Ecto neural progenitor cell (in vitro differentiated cells): Measurements from ENCODE around the gene DERA.
"Not testable (repeated sequence)": the region's sequence is repeated elsewhere in the genome, so short reads cannot be mapped to it uniquely, and the experiment has no call there.

Experiments used
- DNase-seq: peaks from one replicate; pipeline ENCODE4 v3.0.0-alpha.2; 2018; ENCODE audit warnings: low spot score

The DERA gene

DNA sequence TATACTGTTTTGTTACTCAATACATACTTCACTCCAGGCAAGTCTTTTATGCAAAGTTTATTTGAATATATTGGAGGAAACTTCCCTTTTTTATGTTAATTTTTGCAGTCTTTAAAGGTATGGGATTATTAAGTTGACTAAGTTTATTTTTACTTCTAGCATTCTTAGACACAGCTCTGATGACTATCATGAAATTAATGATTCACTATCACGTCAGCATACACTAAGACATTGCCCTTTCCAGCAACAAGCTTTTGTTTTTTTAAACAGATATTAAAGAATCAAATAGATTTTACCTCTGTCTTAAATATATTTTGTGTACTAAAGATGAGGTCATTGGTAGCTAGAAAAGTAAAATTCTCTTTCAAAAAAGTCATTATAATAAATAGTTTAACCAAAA is 52.1 kb downstream of the DERA start:
- no peak for DNase-seq

DNA sequence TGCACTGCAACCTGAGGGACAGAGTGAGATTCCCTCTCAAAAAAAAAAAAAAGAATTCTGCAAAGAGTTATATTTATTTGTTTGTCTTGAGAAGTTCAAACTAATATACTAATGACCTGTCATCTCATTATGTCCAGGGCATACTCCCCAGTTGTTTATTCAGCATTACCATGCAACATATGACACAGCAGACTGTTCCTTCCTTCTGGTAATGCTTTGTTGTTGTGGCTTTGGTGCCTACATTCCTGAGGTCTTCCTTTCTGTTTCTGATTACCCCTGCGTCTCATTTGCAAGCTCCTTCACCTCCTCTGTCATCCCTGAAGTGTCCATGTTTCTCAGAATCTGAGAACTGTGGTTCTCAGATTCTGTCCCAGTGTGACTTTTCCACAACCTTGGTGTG is 55.3 kb downstream of the DERA start:
- DNase-seq, result no peak

DNA sequence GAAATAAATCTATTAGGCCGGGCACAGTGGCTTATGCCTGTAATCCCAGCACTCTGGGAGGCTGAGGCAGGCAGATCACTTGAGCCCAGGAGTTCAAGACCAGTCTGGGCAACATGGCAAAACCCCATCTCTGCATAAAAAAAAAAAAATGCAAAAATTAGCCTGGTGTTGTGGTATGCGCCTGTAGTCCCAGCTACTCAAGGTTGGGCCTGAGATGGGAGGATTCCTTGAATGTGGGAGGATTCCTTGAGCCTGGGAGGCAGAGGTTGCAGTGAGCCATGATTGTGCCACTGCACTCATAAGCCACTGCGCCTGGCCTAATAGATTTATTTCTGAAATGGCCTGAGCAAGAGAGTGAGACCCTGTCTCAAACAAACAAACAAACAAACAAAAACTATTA is 55.9 kb downstream of the DERA start:
- not testable (repeated sequence) for DNase-seq

DNA sequence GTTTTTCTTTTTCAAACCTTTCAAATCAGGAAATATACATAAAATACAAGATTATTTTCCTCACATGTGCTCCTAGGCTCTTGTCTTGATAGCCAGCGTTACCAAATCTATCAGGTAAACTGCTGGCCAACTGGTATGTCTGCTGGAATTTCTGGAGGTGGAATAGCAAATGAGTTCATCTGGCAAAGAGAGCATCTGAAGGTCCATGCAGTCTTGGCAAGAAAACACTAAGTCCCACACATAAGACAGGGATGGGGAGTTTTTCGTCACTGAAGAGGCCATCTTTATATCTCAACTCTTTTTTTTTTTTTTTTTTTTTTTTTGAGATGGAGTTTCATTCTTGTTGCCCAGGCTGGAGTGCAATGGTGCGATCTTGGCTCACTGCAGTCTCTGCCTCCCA is 60.1 kb downstream of the DERA start:
- DNase-seq, result no peak

DNA sequence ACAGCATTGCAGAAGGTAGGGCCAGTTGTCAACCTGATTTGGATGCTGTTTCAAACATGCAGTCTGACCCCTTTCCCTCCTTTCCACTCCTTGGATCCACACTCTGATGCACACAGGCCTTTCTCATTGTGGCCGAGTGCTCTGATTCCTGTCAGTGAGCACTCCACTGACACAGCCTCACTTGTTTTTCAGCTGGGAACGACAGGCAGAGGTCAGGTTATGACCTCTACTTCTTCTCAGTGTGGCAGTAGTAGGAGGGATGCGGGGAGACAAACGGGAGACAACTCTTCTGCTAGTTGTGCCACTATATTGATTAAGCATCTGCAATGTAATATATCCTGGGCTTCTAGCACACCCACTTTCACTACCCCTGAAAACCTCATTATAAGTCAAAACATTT is 61.8 kb downstream of the DERA start:
- no peak for DNase-seq

DNA sequence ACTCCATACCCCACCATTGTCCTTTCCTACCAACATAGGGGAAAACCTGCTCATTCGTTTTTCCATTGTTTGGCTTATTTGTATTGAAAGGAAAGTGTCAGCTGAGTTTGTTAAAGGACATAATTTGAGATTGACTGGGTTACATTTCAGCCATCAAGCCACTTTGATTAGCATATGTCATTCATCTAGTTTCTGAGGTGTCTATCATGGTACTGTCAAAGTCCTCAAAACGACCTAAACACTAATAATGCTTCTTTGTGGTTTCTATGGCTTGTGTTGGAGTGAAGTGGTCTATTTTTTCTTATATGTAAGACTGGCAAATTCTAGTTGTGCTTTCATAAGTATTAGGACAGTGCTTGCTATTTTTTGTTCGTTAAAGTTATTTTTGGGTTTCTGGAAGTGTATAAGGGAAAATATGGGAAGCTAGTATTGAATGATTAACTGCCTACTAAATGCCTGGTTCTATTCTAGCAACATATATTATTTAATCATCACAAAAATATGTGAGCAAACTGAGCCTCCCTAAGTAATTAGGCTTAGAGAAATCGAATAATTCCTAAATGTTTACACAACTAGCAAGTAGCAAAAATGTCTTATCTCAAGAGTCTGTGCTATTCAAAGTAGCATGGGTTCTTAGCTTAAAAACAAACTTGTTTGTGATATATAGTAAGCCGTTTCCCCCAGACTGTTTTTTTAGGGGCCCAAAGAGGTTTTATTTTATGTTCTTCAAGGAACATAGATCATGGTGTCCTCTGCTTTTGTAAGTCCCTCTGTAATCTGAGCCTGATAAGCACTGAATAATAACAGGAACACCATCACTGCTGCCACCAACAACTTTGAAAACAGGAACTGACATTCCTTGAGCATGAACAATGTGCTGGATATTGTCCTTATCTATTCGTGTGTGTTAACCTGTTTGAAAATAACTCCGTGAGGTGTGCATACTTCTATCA is 67.1 kb downstream of the DERA start:
- no peak for DNase-seq

DNA sequence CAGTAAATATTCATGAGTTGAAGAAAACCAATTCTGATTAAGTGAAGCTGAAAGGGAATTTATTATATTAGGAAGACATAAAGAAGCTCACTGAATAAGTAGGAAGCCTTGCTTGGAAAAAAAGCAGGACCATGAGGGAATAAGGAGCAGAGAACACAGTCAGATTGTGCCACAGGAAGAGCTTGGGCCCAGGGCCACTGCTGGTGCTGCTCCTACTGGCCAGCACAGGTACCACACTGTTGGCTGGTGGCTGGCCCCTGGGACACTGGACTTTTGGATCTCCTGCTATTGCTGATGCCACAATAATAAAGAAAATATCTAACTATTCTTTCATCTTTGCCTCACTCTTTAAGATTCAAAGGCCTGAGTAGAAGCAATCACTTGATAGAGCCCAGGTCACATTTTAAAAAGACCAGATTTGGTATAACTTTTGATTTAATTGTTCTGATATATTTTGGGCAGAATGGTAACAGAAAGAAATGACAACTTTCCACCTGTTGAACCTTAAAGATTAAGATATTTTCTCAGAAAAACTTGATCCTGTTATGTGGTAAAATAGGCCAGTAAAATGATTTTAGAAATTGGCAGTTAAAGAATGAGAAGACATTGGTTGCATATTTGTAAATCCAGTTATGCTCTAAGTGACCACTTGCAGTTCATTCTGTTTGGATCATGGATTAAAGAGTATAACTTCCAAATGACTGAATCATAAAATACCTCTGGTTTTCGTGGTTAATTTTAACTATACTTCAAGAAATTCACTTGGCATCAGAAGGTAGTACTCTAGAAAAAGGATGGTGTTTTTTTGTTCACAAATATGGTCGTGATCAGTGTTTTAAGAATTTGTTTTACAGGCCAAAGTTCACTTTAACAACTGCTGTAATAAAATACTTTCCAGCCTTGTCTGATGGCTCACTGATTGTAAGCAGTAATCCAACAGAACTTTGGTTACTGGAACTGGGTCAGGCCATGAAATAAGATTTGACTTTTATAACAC is 68.3 kb downstream of the DERA start:
- DNase-seq, result no peak

DNA sequence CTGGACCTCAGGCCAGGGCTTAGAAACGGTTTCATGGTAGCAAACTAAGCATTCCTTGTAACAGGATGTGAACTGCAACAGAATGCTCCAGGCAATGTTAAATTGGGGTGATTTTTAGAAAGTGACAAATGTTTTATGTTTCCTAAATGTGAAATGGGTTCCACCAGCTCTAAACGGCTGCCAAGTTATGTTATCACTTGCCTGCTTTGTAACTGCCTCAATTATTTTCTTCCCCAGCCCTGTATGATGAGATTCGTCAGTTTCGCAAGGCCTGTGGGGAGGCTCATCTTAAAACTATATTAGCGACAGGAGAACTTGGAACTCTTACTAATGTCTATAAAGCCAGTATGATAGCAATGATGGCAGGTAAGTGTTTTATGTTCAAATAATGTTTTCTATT is 70.9 kb downstream of the DERA start:
- DNase-seq, result no peak

DNA sequence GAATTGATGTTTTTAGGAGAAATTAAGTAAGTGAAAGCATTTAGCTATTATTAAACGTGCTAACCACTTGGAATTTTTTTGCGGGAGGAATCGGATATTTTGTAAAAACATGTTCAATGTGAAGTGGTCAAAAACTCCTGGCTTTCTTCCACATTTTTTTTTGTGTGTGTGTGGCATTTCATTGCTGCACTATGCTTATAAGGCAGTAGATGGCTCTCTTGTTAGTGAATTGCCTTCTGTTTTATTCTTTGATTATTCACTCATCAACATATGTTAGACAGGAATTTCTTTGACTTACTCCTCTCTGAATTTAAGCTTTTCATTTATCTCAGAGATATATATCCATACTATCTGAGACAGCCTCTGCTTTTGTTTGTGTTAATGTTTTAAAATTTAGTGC is 71.3 kb downstream of the DERA start:
- no peak for DNase-seq

DNA sequence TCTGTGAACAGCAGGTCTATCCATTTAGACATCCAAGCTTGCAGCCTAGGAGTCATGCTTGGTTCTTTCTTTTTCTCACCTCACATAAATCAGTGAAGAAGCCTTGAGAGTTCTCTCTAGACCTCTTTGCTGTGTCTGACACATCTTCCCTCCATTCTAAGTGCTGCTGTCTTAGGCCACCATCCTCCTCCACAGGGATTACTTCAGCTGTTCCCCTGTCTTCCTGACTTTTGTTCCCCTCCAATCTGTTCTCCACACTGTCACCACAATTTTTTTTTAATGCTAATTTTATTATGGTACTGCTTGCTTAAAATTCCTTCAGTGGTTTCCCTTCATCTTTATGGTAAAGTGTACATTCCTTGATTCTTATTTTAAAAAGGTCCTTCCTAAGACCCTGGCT is 71.8 kb downstream of the DERA start:
- no peak for DNase-seq

DNA sequence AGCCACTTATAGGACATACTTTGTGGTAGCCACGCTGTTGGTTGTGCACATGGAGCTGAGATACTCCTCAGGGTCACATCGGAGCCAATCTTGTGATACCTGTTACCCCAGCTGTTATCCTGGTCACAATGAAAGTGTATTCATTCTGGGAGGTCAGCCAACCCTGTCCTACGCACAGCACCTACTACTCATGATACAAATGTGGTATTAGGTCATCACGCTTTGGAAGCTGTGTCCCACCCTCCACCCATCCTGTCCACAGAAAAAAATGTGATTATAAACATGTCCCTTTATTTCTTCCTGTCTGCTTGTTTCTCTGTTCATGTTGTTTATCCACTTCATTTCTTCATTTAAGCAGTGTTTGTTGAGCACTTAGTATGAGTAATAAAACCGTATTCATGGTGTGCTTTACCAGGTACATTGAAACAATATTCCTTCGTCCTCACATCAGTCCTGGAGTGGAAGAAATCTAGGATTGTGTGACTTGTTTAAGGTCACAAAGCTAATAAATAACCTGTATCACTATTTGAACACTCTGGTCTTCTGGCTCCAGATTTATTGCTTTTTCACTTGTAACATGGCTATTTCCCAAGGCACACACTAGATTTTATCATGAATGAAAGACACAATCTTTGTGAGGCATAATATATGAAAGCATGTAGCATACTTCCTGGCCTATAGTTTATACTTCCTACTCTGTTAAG is 73.1 kb downstream of the DERA start:
- no peak for DNase-seq

DNA sequence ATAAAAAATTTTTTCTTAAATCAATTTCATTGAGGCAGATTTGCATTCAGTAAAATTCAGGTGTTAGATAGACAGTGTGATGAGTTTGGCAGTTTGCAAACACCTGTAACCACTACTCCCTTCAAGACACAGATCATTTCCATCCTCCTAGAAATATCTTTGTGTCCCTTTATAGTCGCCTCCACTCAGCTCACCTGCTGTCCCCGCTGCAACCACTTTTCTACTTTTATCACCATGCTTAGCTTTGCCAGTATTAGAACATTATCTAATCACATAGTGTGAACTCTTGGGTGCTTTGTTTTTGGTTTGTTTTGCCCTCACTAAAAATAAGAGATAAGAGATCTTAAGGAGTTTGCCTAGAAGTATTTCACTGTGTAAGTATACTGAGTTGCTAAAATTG is 73.8 kb downstream of the DERA start:
- no peak for DNase-seq

DNA sequence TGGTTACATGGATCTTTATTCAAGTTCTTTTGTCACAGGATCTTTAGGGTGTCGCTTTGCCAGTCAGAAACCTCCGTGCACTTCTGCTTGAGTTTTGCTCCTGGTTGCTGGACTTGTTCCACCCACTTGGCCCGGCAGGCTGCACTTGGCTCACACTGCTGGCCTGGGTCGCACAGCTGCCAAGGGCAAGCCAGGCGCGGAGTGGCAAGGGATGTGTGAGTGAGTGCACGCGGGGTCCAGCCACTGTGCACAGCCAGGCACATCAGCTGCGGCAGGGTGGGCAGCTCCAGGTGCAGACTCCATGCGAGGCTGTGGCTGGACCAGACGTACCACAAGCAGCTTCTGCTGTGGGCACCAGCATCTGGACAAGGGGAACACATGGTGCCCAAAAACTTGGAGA is 76.6 kb downstream of the DERA start:
- no peak for DNase-seq

DNA sequence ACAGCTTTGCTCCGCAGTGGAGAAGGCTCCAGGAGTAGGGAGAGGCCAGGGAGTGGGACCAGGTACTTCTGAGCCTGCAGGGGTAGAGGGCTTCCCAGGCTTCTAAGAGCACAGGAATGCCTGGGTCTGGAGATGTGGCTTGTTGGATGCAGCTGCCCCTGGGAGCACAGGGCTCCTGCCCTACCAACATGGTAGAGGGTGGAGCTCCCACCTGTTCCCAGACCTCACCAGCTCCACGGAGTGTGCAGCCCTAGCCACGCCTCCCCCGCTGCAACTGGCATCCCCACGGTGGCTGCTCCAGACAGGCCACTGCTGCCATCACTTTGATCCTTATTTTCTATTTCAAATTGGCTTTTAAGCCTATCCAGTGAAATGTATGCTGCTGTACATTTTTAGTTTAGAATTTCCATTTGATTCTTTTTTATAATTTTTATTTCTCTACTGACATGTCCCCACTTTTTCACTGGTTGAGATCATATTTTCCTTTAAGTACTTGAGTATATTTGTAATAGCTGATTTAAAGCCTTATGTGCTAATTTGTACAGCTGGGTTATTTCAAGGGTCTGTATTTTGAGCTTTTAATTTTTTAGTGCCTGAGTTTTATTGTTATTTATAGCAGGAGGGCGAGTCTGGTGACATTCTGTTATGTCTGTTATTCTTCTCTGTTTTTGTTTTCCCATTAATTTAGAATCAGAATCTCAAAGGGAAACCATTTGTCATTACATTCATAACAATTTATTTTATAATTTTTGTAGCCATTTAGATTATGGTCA is 78.0 kb downstream of the DERA start:
- DNase-seq, result no peak

DNA sequence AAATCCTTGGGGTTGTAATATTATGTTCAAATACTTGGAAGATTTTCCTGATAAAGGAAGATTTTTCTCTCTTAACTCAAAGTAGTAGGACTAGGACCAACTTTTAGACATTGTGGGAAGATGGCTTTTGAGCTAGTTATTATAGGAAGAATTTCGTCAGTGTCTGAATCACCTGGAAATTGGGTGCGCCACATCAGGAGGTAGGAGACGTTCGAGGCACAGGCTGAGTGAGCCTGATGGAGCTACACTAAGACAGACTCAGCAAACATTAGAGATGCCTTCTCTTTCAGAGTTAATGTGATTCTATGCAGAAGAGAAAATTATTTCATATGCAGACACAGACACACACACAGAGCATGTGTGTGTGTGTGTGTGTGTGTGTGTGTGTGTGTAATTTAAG is 84.7 kb downstream of the DERA start:
- no peak for DNase-seq

DNA sequence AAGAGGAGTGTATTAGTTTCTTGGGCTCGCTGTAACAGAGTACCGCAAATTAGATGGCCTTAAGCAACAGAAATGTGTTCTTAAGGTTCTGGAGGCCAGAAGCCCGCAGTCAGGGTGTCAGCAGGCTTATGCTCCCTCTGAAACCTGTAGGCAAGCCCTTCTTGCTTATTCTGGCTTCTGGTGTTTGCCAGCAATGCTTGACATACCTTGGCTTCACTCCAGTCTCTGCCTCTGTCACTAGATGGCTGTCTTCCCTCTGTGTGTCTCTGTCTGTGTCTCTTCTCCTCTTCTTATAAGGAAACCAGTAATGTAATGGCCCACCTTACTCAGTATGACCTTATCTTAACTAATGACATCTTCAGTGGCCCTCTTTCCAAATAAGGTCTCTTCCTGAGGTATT is 85.1 kb downstream of the DERA start:
- no peak for DNase-seq

DNA sequence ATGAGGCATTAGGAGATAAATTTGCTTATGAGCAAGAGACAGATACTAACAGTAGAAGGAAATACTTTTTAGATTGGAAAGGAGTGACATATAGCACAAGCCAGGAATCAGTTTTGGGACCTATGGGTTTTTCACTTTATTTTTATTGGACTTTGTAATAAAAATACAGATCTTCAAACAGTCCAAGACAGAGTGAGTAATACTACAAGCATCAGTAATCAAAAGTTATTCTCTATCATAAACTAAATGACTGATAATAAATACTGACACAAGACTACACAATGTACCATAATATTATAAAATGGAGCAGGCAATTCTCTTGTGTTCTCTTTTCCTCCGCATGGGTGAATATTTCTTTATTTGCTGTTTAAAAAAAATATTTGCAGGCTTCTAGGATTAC is 85.8 kb downstream of the DERA start:
- DNase-seq, result no peak

DNA sequence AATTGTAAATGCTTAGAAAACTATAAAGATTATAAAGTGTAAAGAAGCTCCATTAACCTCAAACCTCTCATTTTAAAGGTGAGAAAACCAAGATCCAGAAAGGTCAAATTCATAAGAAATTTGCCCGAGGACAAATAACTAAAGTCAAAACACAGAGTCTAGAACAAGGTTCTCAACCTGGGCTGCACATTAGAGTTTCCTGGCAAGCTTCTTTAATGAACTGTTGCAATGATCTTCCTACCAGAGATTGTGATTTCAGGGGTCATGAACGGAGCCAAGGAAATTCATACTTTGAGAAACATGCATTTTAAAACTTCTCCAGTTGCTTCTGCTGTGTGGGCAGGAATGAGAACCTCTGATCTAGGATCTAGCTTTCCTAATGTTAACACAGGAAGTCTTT is 86.8 kb downstream of the DERA start:
- no peak for DNase-seq

DNA sequence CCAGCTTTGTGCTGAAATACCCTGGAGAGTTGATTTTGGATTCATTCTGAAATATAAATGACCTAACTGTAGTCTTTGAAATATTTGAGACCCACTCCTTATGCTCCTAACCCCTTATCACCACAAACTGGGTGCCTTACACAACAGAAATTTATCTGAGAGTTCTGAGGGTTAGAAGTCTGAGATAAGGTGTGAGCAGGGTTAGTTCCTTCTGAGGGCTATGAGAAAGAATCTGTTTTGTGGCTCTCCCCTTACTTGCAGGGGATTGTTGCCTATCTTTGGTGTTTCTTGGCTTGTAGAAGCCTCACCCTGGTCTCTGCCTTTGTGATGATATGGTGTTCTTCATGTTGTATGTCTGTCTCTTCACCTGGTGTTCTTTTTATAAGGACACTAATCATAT is 91.7 kb downstream of the DERA start:
- DNase-seq, result no peak

DNA sequence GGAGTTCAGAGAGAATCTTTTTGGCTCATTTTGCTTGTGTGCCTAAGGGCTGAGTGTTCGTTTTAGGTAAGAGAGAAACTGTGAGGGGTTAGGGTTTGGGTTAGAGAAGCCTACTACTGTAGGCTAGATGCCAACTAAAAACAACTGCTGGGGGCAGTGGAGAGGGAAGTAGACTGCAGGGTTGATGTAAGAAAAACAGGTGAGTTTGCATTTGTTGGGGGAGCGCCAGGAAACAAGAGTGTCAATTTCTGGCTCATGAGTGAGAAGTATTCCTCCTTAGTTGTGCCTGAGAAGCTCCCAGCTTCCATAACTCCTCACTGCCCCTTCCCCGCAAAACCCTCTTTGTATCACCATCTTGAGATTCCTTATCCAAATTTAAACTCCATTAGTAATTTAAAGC is 92.3 kb downstream of the DERA start:
- no peak for DNase-seq

DNA sequence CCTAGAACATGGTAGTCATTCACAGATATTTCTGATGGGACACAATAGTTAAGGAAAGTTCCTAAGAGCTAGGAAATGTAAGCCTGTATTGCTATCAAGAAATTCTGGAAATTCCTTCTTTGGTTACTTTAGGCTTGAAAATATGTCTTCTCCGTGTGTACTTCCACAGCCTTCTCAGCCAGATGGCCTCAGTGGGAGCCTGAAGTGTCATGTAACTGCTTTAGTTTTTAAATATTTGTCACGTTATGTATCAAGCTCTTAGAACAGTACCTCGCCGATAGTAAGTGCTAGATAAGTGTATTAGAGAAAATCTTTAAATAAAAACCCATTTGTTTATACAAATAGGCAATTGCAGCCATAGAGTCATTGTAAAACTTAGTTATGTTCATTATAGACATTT is 95.6 kb downstream of the DERA start:
- no peak for DNase-seq

DNA sequence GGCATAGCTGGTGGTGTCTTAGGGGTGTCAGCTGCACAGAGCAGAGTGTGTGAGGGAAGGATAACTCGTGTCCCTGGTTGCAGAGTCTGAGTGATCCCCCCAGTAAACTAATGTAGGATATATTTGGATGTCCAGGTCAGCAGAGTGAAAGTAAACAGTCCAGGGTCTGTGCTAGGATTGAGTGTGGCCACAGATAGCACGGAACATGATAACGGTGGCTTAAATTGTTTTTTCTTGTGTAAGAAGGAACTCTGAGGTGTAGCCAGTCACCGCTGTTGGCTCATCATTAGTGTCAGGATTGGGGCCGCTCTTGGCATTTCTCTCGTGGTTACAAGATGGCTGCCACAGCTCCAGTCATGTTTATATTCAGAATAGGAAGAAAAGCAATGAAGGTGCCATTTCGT is 97.3 kb downstream of the DERA start:
- no peak for DNase-seq
